ENCODE results near the gene CASZ1. TPM values are rescaled to one million over a fixed set of nuclear protein-coding genes. Genes with fewer than 3 reads are reported as not detected.

Gene CASZ1
- total RNA-seq, 1 experiment from 2014 or later = 15.2 TPM

- H3K9me3 ChIP-seq (ENCODE audit: insufficient read depth, low read depth) = no peaks in the 10 kb centered on the region
- DNase-seq = no peak
- no TSS peak for BruUV-seq (replicated peaks)
- H3F3A ChIP-seq (ENCODE audit: insufficient read depth, low read depth) = no peaks in the 10 kb centered on the region
- no peaks in the 10 kb centered on the region for H3K36me3 ChIP-seq (ENCODE audit: low read depth)
- ChIA-PET POLR2A (ENCODE audit: unreplicated experiment) (no interaction called here), CTCF (no interaction called here)
- TF ChIP-seq CTCF (conservative IDR thresholded peaks at IDR 0.05) = no peak
- TF ChIP-seq EZH2 (IDR thresholded peaks at IDR 0.05; ENCODE audit: low read depth) = no peak
- intact Hi-C loops (cut with micrococcal nuclease; ENCODE audit: unreplicated experiment) = no loop called here
- no peak overlapping the region for H3K27ac ChIP-seq
- no peaks in the 10 kb centered on the region for H3K9me2 ChIP-seq (ENCODE audit: insufficient read depth)
- no peaks in the 10 kb centered on the region for H4K20me1 ChIP-seq (ENCODE audit: insufficient read depth)
- H2AFZ ChIP-seq = no peak overlapping the region
- no peak overlapping the region for H3K4me3 ChIP-seq
- no peaks in the 10 kb centered on the region for H3K4me1 ChIP-seq (replicated peaks; ENCODE audit: insufficient read depth)
- H3K79me2 ChIP-seq (ENCODE audit: low read depth) = no peaks in the 10 kb centered on the region
- H3K27me3 ChIP-seq (ENCODE audit: insufficient read depth, low read depth) = no peaks in the 10 kb centered on the region
- H3K4me2 ChIP-seq = no peak overlapping the region
These were observed 122.2 kb downstream of the CASZ1 start for GRCh38 chr1:10674222-10674621.

- no peaks in the 10 kb centered on the region for H3K4me1 ChIP-seq (replicated peaks; ENCODE audit: insufficient read depth)
- H3K36me3 ChIP-seq (ENCODE audit: low read depth) = no peaks in the 10 kb centered on the region
- no peak overlapping the region for H3K4me2 ChIP-seq
- H3K27ac ChIP-seq = no peak overlapping the region
- TF ChIP-seq EZH2 (IDR thresholded peaks at IDR 0.05; ENCODE audit: low read depth) = no peak
- TF ChIP-seq CTCF (conservative IDR thresholded peaks at IDR 0.05) = no peak
- H2AFZ ChIP-seq = no peak overlapping the region
- H4K20me1 ChIP-seq (ENCODE audit: insufficient read depth) = no peaks in the 10 kb centered on the region
- no TSS peak for BruUV-seq (replicated peaks)
- H3K27me3 ChIP-seq (ENCODE audit: insufficient read depth, low read depth) = no peaks in the 10 kb centered on the region
- no peak overlapping the region for H3K4me3 ChIP-seq
- H3K79me2 ChIP-seq (ENCODE audit: low read depth) = no peaks in the 10 kb centered on the region
- no peaks in the 10 kb centered on the region for H3F3A ChIP-seq (ENCODE audit: insufficient read depth, low read depth)
- POLR2A ChIA-PET (ENCODE audit: unreplicated experiment) = no interaction called here
- DNase-seq = no peak
- CTCF ChIA-PET = no interaction called here
- no peaks in the 10 kb centered on the region for H3K9me3 ChIP-seq (ENCODE audit: insufficient read depth, low read depth)
- no peaks in the 10 kb centered on the region for H3K9me2 ChIP-seq (ENCODE audit: insufficient read depth)
- intact Hi-C loops (cut with micrococcal nuclease; ENCODE audit: unreplicated experiment) = no loop called here
These were observed 123.2 kb downstream of the CASZ1 start for GRCh38 chr1:10673109-10673711.

GRCh38 chr1:10672343-10673050 is 123.9 kb downstream of the CASZ1 start:
- no peaks in the 10 kb centered on the region for H3K9me3 ChIP-seq (ENCODE audit: insufficient read depth, low read depth)
- no peak overlapping the region for H2AFZ ChIP-seq
- H3K4me1 ChIP-seq (replicated peaks; ENCODE audit: insufficient read depth) = no peaks in the 10 kb centered on the region
- H3K36me3 ChIP-seq (ENCODE audit: low read depth) = no peaks in the 10 kb centered on the region
- H3K9me2 ChIP-seq (ENCODE audit: insufficient read depth) = no peaks in the 10 kb centered on the region
- no peaks in the 10 kb centered on the region for H3K79me2 ChIP-seq (ENCODE audit: low read depth)
- BruUV-seq (replicated peaks) = no TSS peak
- DNase-seq = no peak
- H3K4me3 ChIP-seq = no peak overlapping the region
- ChIA-PET CTCF (no interaction called here), POLR2A (ENCODE audit: unreplicated experiment) (no interaction called here)
- H3F3A ChIP-seq (ENCODE audit: insufficient read depth, low read depth) = no peaks in the 10 kb centered on the region
- no peak overlapping the region for H3K27ac ChIP-seq
- no peak overlapping the region for H3K4me2 ChIP-seq
- intact Hi-C loops (cut with micrococcal nuclease; ENCODE audit: unreplicated experiment) = no loop called here
- no peaks in the 10 kb centered on the region for H4K20me1 ChIP-seq (ENCODE audit: insufficient read depth)
- H3K27me3 ChIP-seq (ENCODE audit: insufficient read depth, low read depth) = no peaks in the 10 kb centered on the region
- TF ChIP-seq EZH2 (IDR thresholded peaks at IDR 0.05; ENCODE audit: low read depth) = no peak

All from PC-9 (cell line).